HG03159 (cell line): ENCODE results near the gene FBXO22.
"Not testable (repeated sequence)": the region's sequence is repeated elsewhere in the genome, so short reads cannot be mapped to it uniquely, and the experiment has no call there.

Source experiments
- ATAC-seq: cut with Tn5 transposase; IDR thresholded peaks from one replicate; pipeline ENCODE4 v1.9.1; 2021; ENCODE audit warnings: mild to moderate bottlenecking, moderate library complexity; ENCODE audit not compliant: unreplicated experiment

The FBXO22 gene

DNA sequence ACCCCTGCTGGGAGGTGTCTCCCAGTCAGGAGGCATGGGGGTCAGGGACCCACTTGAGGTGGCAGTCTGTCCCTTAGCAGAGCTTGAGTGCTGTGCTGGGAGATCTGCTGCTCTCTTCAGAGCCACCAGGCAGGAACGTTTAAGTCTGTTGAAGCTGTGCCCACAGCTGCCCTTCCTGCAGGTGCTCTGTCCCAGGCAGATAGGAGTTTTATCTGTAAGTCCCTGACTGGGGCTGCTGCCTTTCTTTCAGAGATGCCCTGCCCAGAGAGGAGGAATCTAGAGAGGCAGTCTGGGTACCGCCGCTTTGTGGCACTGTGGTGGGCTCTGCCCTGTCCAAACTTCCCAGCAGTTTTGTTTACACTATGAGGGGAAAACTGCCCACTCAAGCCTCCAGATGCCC is 73.1 kb downstream of the FBXO22 start:
- ATAC-seq: not testable (repeated sequence)

- no peak for ATAC-seq
Observed at GRCh38 chr15:75981149-75981815, 77.6 kb downstream of the FBXO22 start.

GRCh38 chr15:75982468-75982867 is 78.8 kb downstream of the FBXO22 start:
- ATAC-seq: no peak

DNA sequence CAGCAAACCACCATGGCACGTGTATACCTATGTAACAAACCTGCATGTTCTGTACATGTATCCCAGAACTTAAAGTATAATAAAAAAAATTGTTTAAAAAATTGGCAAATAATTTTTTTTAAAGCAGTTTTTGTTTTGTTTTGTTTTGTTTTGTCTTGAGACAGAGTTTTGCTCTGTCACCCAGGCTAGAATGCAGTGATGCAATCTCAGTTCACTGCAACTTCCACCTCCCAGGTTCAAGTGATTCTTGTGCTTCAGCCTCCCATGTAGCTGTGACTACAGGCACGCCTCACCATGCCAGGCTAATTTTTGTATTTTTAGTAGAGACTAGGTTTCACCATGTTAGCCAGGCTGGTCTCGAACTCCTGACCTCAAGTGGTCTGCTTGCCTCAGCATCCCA is 81.0 kb downstream of the FBXO22 start:
- ATAC-seq: not testable (repeated sequence)

GRCh38 chr15:75985971-75986370 is 82.3 kb downstream of the FBXO22 start:
- ATAC-seq: no peak

- no peak for ATAC-seq
Observed at GRCh38 chr15:75989045-75989444, 85.4 kb downstream of the FBXO22 start.

DNA sequence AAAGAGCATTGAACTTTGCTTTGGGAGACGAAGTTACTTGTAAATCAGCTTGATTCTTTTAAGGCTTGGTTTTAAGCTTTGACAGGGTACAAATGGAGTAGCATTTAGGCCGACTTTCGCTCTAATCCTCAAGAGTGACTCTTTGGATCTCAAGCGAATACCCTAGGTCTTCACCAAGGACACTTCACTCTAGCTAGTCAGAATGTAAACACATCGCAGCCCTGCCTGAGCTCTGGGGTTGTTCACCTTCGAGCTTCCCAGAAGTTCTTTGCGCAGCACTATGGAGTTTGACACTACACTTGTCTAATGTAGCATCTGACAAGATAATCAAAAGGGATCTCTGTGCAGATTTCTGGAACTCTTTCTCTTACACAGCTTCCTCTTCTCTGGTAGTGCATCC is 86.2 kb downstream of the FBXO22 start:
- no peak for ATAC-seq
